Measurements from ENCODE around the gene GAA. TPM values are rescaled to one million over a fixed set of nuclear protein-coding genes. Genes with fewer than 3 reads are reported as not detected.

Gene GAA
- total RNA-seq, 1 donor from 2014 or later, result 19.6 TPM

DNA sequence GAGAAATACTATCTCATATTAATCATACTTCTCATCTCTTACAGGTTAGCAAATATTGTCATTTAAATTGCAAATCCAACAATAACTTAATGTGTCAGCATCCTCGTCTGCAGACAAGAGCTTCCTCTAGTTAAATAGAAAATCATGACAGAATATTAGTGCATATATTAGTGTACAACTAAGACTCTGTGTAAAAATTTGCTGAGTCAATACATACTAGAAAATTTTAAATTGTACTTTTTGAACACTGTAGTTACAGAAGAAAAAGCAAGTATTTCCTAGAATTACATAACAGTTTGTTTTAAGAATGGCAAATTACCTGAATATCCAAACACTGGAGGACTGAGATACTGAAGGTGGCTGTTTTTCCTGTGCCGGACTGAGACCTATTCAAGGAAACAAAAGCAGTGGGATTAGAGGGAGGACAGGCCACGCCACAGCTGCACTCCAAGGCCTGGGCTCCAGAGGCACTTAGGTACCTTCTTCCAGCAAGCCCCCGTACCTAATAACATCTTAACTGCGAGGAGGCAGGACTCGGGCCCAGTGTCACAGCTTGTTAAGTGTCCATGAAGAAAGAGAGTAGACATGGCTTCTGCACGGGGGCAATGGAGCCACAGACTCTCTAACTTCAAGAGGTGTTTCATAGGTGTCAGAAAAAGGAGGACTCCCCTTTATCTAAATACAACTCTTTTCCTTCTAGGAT is 40.2 kb downstream of the GAA start:
- Mint-ChIP-seq H3K27ac (no peak overlapping the region), H3K9me3 (no peaks in the 10 kb centered on the region), H3K27me3 (no peaks in the 10 kb centered on the region), H3K36me3 (ENCODE audit: low read depth) (peaks cover 83% of the 10 kb centered on the region), H3K4me3 (no peak overlapping the region), H3K4me1 (peaks cover 28% of the 10 kb centered on the region)
- ATAC-seq (ENCODE audit: low read depth) (no peak), DNase-seq (no peak)
- POLR2A ChIA-PET, result no interaction called here
- TF ChIP-seq CTCF (IDR thresholded peaks at IDR 0.05), result no peak
- intact Hi-C loops (cut with micrococcal nuclease), result no loop called here
- CTCF ChIA-PET, result interaction anchor here (2.4 kb wide), 1 partner anchor 40 kb away, joined by 7 read pairs; the partner anchor contains the start of gene GAA

DNA sequence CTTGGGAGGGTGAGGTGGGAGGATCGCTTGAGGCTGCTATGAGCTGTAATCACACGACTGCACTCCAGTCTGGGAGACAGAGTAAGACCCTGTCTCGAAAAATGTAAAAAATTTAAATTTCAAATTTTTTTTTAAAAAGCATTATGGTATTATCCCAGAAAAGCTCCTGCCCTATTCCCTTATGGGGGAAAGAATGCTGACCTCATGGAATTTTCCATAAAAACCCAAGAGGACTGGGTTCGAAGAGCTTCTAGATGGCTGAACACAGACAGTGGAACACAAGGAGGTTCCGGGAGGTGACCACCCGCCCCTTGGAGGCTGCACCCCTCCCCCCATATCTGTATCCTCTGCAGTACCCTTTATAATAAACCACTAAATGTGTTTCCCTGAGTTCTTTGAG is 41.5 kb downstream of the GAA start:
- ChIA-PET CTCF (no interaction called here), POLR2A (no interaction called here)
- H3K4me3 Mint-ChIP-seq, result no peak overlapping the region
- no peak for ATAC-seq (ENCODE audit: low read depth)
- DNase-seq, result no peak
- peaks cover 35% of the 10 kb centered on the region for H3K4me1 Mint-ChIP-seq
- no peak overlapping the region for H3K27ac Mint-ChIP-seq
- TF ChIP-seq CTCF (IDR thresholded peaks at IDR 0.05), result no peak
- peaks cover 75% of the 10 kb centered on the region for H3K36me3 Mint-ChIP-seq (ENCODE audit: low read depth)
- no peaks in the 10 kb centered on the region for H3K27me3 Mint-ChIP-seq
- intact Hi-C loops (cut with micrococcal nuclease), result no loop called here
- H3K9me3 Mint-ChIP-seq, result no peaks in the 10 kb centered on the region

- peak overlapping the region; percentile 90 for H3K4me3 Mint-ChIP-seq
- H3K27me3 Mint-ChIP-seq, result no peaks in the 10 kb centered on the region
- POLR2A ChIA-PET, result interaction anchor here (0.6 to 1.7 kb wide), 11 partner anchors 21 to 1823 kb away, joined by 3 to 11 read pairs (median 4); partner anchors contain the start of genes CEP131 and GAA
- CTCF ChIA-PET, result interaction anchor here (0.8 to 1.6 kb wide), 2 partner anchors 33 to 44 kb away, joined by 3 to 6 read pairs; partner anchors contain the start of gene GAA
- intact Hi-C loops (cut with micrococcal nuclease), result loop anchor here (5.0 kb wide), 4 partner anchors 63 to 1367 kb away; partner anchors contain the start of genes ACTG1 and CBX4
- H3K9me3 Mint-ChIP-seq, result no peaks in the 10 kb centered on the region
- no peak for TF ChIP-seq CTCF (IDR thresholded peaks at IDR 0.05)
- DNase-seq (no peak), ATAC-seq (ENCODE audit: low read depth) (no peak)
- H3K36me3 Mint-ChIP-seq (ENCODE audit: low read depth), result peaks cover 51% of the 10 kb centered on the region
- peaks cover 41% of the 10 kb centered on the region for H3K4me1 Mint-ChIP-seq
- H3K27ac Mint-ChIP-seq, result no peak overlapping the region
Observed at GRCh38 chr17:80145076-80146075, 44.0 kb downstream of the GAA start.

GRCh38 chr17:80146121-80147034 is 45.0 kb downstream of the GAA start:
- H3K9me3 Mint-ChIP-seq, result no peaks in the 10 kb centered on the region
- intact Hi-C loops (cut with micrococcal nuclease), result loop anchor here (1.0 to 5.0 kb wide), 8 partner anchors 45 to 1366 kb away; partner anchors contain the start of genes ACTG1, CBX4 and GAA
- peak overlapping the region; percentile 98 for H3K4me3 Mint-ChIP-seq
- ChIA-PET CTCF (interaction anchor here (1.6 kb wide), 1 partner anchor 45 kb away, joined by 6 read pairs; the partner anchor contains the start of gene GAA), POLR2A (interaction anchor here (0.6 to 1.7 kb wide), 12 partner anchors 20 to 1822 kb away, joined by 3 to 11 read pairs (median 4); partner anchors contain the start of genes CEP131 and GAA)
- peaks cover 42% of the 10 kb centered on the region for H3K36me3 Mint-ChIP-seq (ENCODE audit: low read depth)
- H3K4me1 Mint-ChIP-seq, result peaks cover 41% of the 10 kb centered on the region
- DNase-seq, result no peak
- TF ChIP-seq CTCF (IDR thresholded peaks at IDR 0.05), result no peak
- ATAC-seq (ENCODE audit: low read depth), result peak; percentile 4
- peak overlapping the region; percentile 90 for H3K27ac Mint-ChIP-seq
- no peaks in the 10 kb centered on the region for H3K27me3 Mint-ChIP-seq

All from activated B cell treated with CpG ODN at 0.5 μM for 24 hours (primary cell).